ENCODE measurements around the gene KCTD6.

The KCTD6 gene

DNA sequence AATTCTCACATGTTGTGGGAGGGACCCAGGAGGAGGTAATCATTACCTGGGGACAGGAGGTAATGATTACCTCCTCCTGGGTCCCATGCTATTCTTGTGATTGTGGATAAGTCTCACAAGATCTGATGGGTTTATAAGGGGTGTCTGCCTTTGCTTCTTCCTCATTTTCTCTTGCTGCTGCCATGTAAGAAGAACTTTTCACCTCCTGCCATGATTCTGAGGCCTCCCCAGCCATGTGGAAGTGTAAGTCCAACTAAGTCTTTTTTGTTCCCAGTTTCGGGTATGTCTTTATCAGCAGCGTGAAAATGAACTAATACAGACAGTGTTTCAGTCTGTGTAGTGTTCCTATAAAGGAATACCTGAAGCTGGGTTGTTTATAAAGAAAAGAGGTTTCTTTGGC, 13.1 kb upstream of the KCTD6 start:
- no peak overlapping the region for H3K27ac Mint-ChIP-seq
- no peaks in the 10 kb centered on the region for H3K9me3 Mint-ChIP-seq
- H3K4me1 Mint-ChIP-seq = peaks cover 4% of the 10 kb centered on the region
- H3K4me3 Mint-ChIP-seq = no peak overlapping the region
- no peaks in the 10 kb centered on the region for H3K27me3 Mint-ChIP-seq
- H3K36me3 Mint-ChIP-seq = no peaks in the 10 kb centered on the region

DNA sequence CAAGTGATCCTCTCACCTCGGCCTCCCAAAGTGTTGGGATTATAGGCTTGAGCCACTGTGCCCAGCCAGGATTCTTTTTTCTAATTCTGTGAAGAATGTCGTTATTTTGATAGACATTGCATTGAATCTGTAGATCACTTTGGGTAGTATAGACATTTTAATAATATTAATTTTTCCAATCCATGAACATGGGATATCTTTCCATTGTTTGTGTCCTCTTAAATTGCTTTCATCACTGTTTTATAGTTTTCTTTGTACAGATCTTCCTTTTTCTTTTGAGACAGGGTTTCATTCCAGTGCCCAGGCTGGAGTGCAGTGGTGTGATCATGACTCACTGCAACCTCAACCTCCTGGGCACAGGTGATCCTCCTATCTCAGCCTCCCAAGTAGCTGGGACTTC, 11.6 kb upstream of the KCTD6 start:
- H3K4me3 Mint-ChIP-seq = no peak overlapping the region
- H3K27ac Mint-ChIP-seq = no peak overlapping the region
- no peaks in the 10 kb centered on the region for H3K36me3 Mint-ChIP-seq
- H3K27me3 Mint-ChIP-seq = no peaks in the 10 kb centered on the region
- H3K4me1 Mint-ChIP-seq = no peaks in the 10 kb centered on the region
- no peaks in the 10 kb centered on the region for H3K9me3 Mint-ChIP-seq

DNA sequence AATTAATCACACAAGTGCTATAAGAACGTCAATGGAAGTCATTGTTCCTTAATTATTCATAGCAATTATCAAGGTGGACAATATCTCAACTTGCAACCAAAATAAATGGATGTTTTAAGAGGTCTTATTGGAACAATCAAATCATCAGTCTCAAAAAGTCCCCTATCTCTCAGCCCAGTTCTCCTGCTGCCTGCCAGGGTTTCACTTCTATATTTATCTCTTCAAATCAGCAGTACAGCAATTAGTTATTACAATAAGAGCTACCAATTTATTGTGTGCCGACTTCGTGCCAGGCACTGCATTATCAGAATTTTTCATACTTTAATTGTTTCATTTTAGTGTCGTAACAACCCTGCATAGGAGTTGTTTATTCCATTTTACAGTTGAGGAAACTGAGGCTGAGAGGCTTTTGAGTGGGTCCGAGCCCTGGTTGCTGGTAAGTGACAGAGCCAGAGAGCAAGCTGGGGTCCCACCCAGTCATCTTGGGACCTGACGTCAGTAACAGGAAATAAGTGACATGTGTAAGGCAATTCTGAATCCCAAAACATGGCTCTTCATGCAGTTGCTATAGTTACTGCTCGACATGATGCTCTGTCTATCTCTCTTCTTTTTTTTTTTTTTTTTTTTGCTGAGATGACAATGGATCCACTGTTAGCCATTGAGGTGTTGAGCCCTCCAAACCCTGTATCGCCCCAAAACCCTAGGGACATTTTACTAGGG, 8.8 kb upstream of the KCTD6 start:
- Mint-ChIP-seq H3K27me3 (no peaks in the 10 kb centered on the region), H3K4me3 (no peak overlapping the region), H3K27ac (no peak overlapping the region), H3K36me3 (no peaks in the 10 kb centered on the region), H3K4me1 (no peaks in the 10 kb centered on the region), H3K9me3 (no peaks in the 10 kb centered on the region)

DNA sequence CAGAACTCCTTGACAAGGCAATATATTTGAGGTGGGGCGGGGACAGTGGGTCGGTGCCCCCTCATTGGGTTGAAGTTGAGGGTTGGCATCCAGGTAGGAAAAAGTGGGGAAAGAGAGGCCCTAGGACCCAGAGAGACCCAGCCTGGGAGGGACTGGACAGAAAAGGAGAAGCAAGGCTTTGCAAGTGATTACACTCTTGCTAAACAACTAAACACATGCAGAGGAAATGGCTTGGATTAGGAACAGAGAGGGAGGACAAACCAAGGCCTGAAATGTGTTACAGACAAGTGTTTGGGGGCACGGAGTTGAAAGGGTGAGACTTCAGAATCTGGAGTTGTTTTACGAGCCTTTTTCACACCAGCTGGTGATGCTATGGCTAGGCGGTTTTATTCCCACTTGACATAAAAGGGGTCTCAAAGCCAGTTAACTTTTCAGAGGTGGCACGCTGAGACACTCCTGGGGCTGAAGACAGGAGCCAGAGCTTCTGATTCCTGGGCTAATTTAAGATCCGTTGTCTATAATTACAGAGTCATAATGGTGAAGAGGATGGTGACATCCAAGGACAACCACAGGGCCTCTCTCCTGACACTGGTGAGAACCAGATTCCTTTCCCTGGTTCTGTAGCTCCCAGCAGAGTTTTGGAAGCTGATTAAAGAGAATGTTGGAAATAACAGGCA, 7.7 kb upstream of the KCTD6 start:
- H3K4me1 Mint-ChIP-seq = no peaks in the 10 kb centered on the region
- H3K27me3 Mint-ChIP-seq = no peaks in the 10 kb centered on the region
- H3K27ac Mint-ChIP-seq = no peak overlapping the region
- no peak overlapping the region for H3K4me3 Mint-ChIP-seq
- no peaks in the 10 kb centered on the region for H3K9me3 Mint-ChIP-seq
- H3K36me3 Mint-ChIP-seq = no peaks in the 10 kb centered on the region

DNA sequence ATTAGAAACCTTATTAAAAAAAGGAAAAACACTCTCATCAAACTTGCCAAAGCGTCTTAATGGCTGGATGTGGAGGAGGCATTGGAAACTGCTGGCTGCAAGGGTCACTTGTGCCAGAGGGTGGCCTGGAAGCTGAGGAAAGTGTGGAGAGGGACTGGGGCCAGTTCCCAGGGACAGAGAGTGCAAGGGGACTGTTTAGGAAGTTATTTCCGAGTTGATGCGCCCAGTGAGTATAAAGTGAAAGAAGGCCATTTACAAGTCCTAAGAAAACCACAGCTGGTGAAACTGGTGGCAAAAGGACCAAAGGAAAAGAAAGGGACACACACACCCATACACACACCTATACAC, 7.2 kb upstream of the KCTD6 start:
- H3K27ac Mint-ChIP-seq = no peak overlapping the region
- no peak overlapping the region for H3K4me3 Mint-ChIP-seq
- no peaks in the 10 kb centered on the region for H3K9me3 Mint-ChIP-seq
- no peaks in the 10 kb centered on the region for H3K27me3 Mint-ChIP-seq
- H3K4me1 Mint-ChIP-seq = peaks cover 1% of the 10 kb centered on the region
- no peaks in the 10 kb centered on the region for H3K36me3 Mint-ChIP-seq

DNA sequence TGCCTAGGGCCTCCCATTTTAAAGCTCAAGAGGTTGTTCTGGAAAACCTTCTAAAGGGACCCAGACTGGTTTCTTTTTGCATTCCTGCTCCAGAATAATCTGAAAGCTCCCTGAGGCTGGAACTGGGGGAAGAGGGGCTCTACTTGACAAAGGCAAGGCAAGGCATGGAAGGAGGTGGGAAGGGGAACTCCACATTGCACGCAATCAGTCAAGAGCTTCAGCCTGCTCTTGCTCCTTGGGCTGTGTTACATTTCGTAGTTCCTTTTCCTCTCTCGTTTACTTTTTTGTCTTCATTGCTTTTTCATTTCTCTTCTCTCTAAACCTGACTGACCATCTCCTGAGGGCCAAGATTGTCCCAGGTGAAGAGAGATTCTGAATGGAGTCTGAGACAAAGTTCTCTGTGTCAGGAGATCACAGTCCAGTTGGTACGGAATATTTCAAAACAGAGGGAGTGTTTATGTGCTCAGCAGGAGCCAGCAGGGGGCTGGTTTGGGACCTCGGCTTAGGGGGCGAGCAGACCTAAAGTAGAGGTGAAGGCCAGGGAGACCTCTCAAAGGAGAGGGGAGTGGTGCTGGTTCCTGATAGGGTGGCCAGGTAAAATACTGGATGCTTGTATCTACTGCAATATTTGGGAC, 6.0 kb upstream of the KCTD6 start:
- Mint-ChIP-seq H3K36me3 (no peaks in the 10 kb centered on the region), H3K4me1 (peaks cover 11% of the 10 kb centered on the region), H3K27me3 (no peaks in the 10 kb centered on the region), H3K27ac (no peak overlapping the region), H3K9me3 (no peaks in the 10 kb centered on the region), H3K4me3 (no peak overlapping the region)

DNA sequence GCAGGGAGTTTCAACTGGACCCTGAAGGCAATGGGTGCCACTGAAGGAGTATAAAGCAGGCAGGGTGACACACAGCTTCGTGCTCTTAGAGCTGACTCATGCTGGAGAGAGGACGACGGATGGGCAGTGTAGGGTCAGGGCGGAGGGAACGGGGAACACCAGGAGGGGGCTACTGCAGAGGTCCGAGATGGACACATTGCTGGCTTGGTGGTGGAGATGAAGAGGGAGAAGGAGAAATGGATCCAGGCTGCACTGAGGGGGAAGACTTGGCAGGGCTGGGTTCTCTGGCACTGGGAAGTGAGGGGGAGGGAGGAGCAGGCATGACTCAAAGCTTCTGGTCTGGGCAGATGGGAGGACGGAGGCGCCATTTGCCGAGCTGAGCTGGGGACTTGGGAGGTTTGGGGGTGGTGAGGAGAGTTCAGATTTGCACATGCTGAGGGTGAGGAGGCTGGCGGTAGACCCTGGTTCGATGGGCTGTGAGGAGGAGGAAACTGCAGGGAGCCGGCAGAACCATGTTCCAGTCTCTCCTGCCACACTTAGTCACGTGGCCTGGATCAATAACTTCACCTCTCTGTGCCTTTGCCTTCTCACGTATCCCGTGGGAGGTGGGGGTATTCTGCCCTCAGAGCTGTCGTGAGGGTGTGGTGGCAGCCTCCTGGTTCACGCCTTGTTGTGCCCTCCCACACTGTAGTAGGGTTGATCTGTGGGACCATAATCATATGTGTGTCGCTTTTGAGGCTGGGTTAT, 4.6 kb upstream of the KCTD6 start:
- Mint-ChIP-seq H3K9me3 (no peaks in the 10 kb centered on the region), H3K4me1 (peaks cover 15% of the 10 kb centered on the region), H3K27ac (no peak overlapping the region), H3K4me3 (no peak overlapping the region), H3K27me3 (no peaks in the 10 kb centered on the region), H3K36me3 (no peaks in the 10 kb centered on the region)

DNA sequence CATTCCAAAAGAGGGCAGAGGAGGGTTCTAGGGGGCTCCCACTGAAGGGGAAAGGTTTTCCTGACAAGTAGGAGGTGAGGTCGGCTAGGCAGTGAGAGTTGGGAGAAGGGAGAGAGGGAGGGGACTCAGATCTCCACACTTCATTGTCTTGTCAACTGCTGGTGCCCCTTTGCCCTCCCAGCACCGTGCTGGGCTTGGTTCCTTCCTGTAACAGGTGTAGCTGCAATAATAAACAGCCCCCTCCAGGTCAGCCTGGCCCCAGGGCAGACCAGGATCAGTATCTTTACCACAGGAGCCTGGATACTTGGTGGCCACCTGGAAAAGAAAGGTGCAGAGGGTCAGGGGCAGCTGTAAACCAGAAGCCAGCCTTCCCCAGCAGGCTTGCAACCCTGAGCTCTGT, 2.9 kb upstream of the KCTD6 start:
- no peak overlapping the region for H3K27ac Mint-ChIP-seq
- H3K36me3 Mint-ChIP-seq = no peaks in the 10 kb centered on the region
- H3K27me3 Mint-ChIP-seq = no peaks in the 10 kb centered on the region
- no peak overlapping the region for H3K4me3 Mint-ChIP-seq
- H3K9me3 Mint-ChIP-seq = no peaks in the 10 kb centered on the region
- H3K4me1 Mint-ChIP-seq = peaks cover 31% of the 10 kb centered on the region

DNA sequence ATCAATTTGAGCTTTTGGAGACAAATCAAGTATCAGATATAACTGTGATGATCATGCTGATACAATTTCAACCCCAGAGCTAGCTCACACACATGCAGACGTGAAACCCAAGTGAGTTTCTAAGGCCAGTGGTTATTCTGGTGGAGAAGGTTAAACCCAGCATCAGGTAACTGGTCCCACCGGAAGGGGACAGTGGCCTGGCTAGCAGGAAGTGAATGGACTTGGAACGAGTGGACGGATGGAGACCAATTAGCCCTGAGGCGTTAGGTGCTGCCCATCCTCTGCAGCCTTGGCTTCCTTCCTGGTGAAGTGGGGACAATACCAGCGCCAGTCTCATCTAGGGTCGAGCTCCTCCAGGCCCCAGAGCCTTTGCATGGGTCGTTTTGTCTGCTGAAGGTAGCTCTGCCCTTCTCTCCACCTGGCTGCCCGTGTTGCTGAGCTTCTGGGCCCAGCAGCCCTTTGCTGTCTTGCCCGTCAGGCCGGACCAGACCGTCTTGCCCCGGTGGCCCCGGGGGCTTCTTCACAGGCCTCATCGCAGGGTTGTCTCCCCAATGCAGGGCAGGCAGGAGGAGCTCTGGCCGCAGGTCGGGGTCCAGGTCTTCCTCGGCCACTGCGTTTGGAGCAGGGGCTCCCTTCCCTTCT, 915 bp upstream of the KCTD6 start:
- Mint-ChIP-seq H3K27ac (peak overlapping the region; percentile 52), H3K4me1 (peaks cover 51% of the 10 kb centered on the region), H3K27me3 (no peaks in the 10 kb centered on the region), H3K9me3 (no peaks in the 10 kb centered on the region), H3K36me3 (no peaks in the 10 kb centered on the region), H3K4me3 (peak overlapping the region; percentile 75)

DNA sequence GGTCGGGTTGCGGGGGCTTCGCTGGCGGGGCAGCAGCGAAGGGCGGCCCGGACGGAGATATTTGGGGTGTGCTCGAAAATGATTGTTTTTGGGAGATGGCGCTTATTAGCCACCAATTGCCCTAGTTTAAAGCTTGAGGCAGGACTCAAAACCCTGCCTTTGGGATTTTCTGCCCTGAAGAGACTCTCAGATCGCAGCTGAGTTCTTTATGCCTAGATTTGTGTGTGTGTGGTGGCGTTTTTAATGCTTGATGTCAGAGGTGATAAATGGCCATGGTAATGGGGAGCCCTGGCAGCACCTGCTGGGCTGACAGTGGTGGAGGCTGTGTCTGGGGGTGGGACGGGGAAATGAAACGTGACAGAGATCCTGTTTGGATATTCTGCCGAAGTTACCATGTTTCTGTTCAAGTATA, 604 bp downstream of the KCTD6 start:
- Mint-ChIP-seq H3K9me3 (no peaks in the 10 kb centered on the region), H3K36me3 (no peaks in the 10 kb centered on the region), H3K27ac (peak overlapping the region; percentile 96), H3K4me1 (peaks cover 67% of the 10 kb centered on the region), H3K27me3 (no peaks in the 10 kb centered on the region), H3K4me3 (peak overlapping the region; percentile 99)

DNA sequence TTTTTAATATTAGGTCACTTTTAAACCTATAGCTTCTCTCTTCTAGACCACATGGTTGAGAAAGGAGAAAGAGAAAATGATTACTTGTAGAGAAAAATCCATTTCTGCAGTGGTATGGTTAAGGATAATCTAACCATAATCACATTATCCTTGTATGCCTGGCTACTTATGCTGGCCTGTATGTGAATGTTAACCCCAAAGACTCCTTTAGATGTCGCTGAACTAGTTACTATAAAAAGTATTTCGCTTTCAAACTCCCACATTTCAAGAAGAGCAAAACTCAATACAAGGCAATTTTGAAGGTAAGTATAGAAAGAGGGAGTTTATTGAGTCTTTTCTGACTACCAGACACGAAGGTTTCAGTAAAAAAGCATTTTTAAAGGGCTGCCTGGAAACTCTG, 2.2 kb downstream of the KCTD6 start:
- H3K27ac Mint-ChIP-seq = no peak overlapping the region
- peak overlapping the region; percentile 99 for H3K4me3 Mint-ChIP-seq
- peaks cover 76% of the 10 kb centered on the region for H3K4me1 Mint-ChIP-seq
- H3K27me3 Mint-ChIP-seq = no peaks in the 10 kb centered on the region
- H3K36me3 Mint-ChIP-seq = peaks cover 3% of the 10 kb centered on the region
- H3K9me3 Mint-ChIP-seq = no peaks in the 10 kb centered on the region

DNA sequence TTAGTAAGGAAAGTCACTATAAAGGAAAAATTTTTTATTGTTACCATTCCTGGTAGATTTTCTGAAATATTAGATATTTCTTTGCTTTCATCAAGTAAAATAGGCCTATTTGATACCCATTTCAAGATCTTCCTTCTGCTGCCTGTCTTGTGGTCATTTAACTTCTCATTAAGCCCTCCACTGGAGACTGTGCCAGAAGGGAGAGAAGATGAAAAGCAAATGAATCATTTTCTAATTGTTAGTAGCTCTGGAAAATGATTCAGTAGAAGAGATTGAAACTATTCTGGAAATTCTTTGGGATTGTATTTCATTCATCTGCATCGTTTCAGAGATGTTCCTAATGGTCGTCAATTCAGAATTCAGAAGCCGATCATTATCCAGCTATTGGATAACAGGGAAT, 3.2 kb downstream of the KCTD6 start:
- Mint-ChIP-seq H3K9me3 (no peaks in the 10 kb centered on the region), H3K36me3 (peaks cover 7% of the 10 kb centered on the region), H3K4me1 (peaks cover 75% of the 10 kb centered on the region), H3K4me3 (peak overlapping the region; percentile 11), H3K27ac (no peak overlapping the region), H3K27me3 (no peaks in the 10 kb centered on the region)

DNA sequence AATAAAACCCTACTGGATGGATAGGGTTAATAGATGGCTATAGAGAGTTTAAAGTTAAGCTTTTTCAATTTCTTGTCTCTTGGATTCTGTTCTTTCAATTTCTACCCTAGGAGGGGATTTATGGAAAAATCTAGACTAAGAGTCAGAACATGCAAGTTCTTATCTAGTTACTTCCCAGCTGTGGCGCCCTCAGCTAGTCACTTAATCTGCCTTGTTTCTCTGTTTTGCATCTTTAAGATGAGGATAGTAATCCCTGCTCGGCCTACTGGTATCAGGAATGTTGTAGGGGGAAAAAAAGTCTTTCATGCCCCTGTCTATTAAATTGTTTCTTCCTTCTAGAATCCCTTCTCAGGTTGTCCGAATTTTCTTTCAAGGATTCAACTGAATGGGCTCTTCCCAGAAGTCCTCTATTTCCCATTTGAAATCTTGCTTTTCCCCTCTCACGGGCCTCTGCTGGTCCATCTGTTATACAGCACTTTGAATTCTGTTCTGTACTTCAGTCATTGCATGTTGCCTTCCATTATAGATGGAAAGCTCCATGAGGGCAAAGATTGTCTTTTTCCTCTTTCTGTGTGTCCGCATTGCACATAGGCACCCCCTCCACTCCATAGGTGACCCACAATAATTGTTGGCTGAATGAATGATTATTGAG, 4.4 kb downstream of the KCTD6 start:
- H3K27me3 Mint-ChIP-seq = no peaks in the 10 kb centered on the region
- H3K27ac Mint-ChIP-seq = no peak overlapping the region
- H3K9me3 Mint-ChIP-seq = no peaks in the 10 kb centered on the region
- peaks cover 71% of the 10 kb centered on the region for H3K4me1 Mint-ChIP-seq
- H3K36me3 Mint-ChIP-seq = peaks cover 11% of the 10 kb centered on the region
- H3K4me3 Mint-ChIP-seq = no peak overlapping the region

DNA sequence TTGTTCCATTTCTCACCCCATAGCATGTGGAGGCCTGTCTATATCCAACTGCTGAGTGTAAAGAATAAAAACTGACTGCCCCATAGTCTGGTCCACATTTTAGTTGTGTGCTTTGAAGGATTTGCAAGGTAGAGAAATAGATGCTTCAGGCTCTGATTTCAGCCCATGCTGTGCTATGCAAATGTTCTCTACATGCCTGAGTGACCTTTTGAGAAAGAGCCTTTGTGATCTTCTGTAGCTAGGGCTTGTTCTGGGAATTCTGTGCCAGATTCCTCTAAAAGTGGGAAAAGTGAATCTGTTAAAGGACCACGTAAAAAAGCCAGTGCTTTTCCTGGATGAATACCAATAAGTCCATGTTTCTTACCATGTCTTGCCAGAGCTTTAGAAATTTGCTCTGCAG, 5.2 kb downstream of the KCTD6 start:
- Mint-ChIP-seq H3K27ac (no peak overlapping the region), H3K4me3 (no peak overlapping the region), H3K9me3 (no peaks in the 10 kb centered on the region), H3K27me3 (no peaks in the 10 kb centered on the region), H3K4me1 (peaks cover 74% of the 10 kb centered on the region), H3K36me3 (peaks cover 15% of the 10 kb centered on the region)

DNA sequence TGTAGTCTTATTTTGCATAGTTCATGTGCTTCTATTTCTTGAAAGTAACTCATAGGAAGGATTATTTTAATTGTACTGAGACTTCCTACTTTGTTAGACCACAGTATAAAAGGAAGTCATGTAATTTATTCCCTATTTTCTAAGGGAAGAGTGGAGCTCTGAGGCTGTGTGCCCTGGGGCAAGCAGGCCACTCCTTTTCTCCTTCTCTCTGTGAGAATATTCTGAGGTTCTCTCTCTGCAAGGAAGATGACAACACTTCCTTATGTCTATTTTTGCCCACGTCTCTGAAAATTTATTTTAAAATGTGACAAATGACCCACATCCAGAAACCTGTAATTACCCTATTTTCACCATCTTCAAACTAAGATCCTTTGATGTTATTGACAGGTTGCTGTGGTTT, 11.0 kb downstream of the KCTD6 start:
- H3K27ac Mint-ChIP-seq = no peak overlapping the region
- H3K4me1 Mint-ChIP-seq = peaks cover 21% of the 10 kb centered on the region
- no peak overlapping the region for H3K4me3 Mint-ChIP-seq
- no peaks in the 10 kb centered on the region for H3K27me3 Mint-ChIP-seq
- no peaks in the 10 kb centered on the region for H3K9me3 Mint-ChIP-seq
- peaks cover 15% of the 10 kb centered on the region for H3K36me3 Mint-ChIP-seq
